ENCODE results near the gene PAX5. TPM values are rescaled to one million over a fixed set of nuclear protein-coding genes. Genes with fewer than 3 reads are reported as not detected.

Gene PAX5
- total RNA-seq, 1 donor from 2014 or later: 1.3 TPM

GRCh38 chr9:36985769-36986467, 48.1 kb downstream of the PAX5 start:
- peaks cover 9% of the 10 kb centered on the region for H3K4me1 Mint-ChIP-seq (ENCODE audit: unreplicated experiment)
- H3K27me3 Mint-ChIP-seq (ENCODE audit: unreplicated experiment): peaks cover 25% of the 10 kb centered on the region
- peak; percentile 37 for DNase-seq (ENCODE audit: low spot score)
- peak overlapping the region; percentile 59 for H3K27ac Mint-ChIP-seq (ENCODE audit: unreplicated experiment)
- no peaks in the 10 kb centered on the region for H3K36me3 Mint-ChIP-seq (ENCODE audit: low read depth, unreplicated experiment)
- peak overlapping the region; percentile 78 for H3K4me3 Mint-ChIP-seq (ENCODE audit: unreplicated experiment)
- H3K9me3 Mint-ChIP-seq (ENCODE audit: unreplicated experiment): no peaks in the 10 kb centered on the region
- no peak for TF ChIP-seq CTCF (IDR thresholded peaks at IDR 0.05; ENCODE audit: unreplicated experiment)

- peak overlapping the region; percentile 78 for H3K4me3 Mint-ChIP-seq (ENCODE audit: unreplicated experiment)
Measured at GRCh38 chr9:36985061-36985768, 48.9 kb downstream of the PAX5 start.

GRCh38 chr9:36980148-36980974, 53.7 kb downstream of the PAX5 start:
- peaks cover 3% of the 10 kb centered on the region for H3K4me1 Mint-ChIP-seq (ENCODE audit: unreplicated experiment)
- DNase-seq (ENCODE audit: low spot score): no peak
- no peak overlapping the region for H3K27ac Mint-ChIP-seq (ENCODE audit: unreplicated experiment)
- H3K9me3 Mint-ChIP-seq (ENCODE audit: unreplicated experiment): no peaks in the 10 kb centered on the region
- no peak for TF ChIP-seq CTCF (IDR thresholded peaks at IDR 0.05; ENCODE audit: unreplicated experiment)
- H3K36me3 Mint-ChIP-seq (ENCODE audit: low read depth, unreplicated experiment): no peaks in the 10 kb centered on the region
- H3K27me3 Mint-ChIP-seq (ENCODE audit: unreplicated experiment): peaks cover 14% of the 10 kb centered on the region
- no peak overlapping the region for H3K4me3 Mint-ChIP-seq (ENCODE audit: unreplicated experiment)

More at GRCh38 chr9:36985061-36985768, 48.9 kb downstream of the PAX5 start:
- H3K27me3 Mint-ChIP-seq (ENCODE audit: unreplicated experiment): peaks cover 28% of the 10 kb centered on the region
- H3K27ac Mint-ChIP-seq (ENCODE audit: unreplicated experiment): no peak overlapping the region
- no peak for TF ChIP-seq CTCF (IDR thresholded peaks at IDR 0.05; ENCODE audit: unreplicated experiment)
- no peaks in the 10 kb centered on the region for H3K9me3 Mint-ChIP-seq (ENCODE audit: unreplicated experiment)
- DNase-seq (ENCODE audit: low spot score): no peak
- H3K36me3 Mint-ChIP-seq (ENCODE audit: low read depth, unreplicated experiment): no peaks in the 10 kb centered on the region
- peaks cover 9% of the 10 kb centered on the region for H3K4me1 Mint-ChIP-seq (ENCODE audit: unreplicated experiment)

- H3K9me3 Mint-ChIP-seq (ENCODE audit: unreplicated experiment): no peaks in the 10 kb centered on the region
- H3K4me3 Mint-ChIP-seq (ENCODE audit: unreplicated experiment): no peak overlapping the region
- no peaks in the 10 kb centered on the region for H3K36me3 Mint-ChIP-seq (ENCODE audit: low read depth, unreplicated experiment)
- DNase-seq (ENCODE audit: low spot score): no peak
- H3K27me3 Mint-ChIP-seq (ENCODE audit: unreplicated experiment): peaks cover 10% of the 10 kb centered on the region
- TF ChIP-seq CTCF (IDR thresholded peaks at IDR 0.05; ENCODE audit: unreplicated experiment): no peak
- H3K4me1 Mint-ChIP-seq (ENCODE audit: unreplicated experiment): peaks cover 4% of the 10 kb centered on the region
- H3K27ac Mint-ChIP-seq (ENCODE audit: unreplicated experiment): no peak overlapping the region
Measured at GRCh38 chr9:36976371-36977030, 57.6 kb downstream of the PAX5 start.

Data from endothelial cell (in vitro differentiated cells).